Activated T-cell treated with anti-CD3 and anti-CD28 coated beads, Interleukin-2, amount 50 U/mL, for 4 hours (primary cell): ENCODE results near the gene GRIN3B. TPM values are rescaled to one million over a fixed set of nuclear protein-coding genes. Genes with fewer than 3 reads are reported as not detected.
"Not testable (repeated sequence)": the region's sequence is repeated elsewhere in the genome, so short reads cannot be mapped to it uniquely, and the experiment has no call there.

ENCODE experiments used
- ATAC-seq, 2 donors: fragments of 200-7000 bp; cut with Tn5 transposase; one replicate each; pipeline ENCODE4 v1.10.0; 2021
- DNase-seq: peaks from one replicate; pipeline ENCODE4 v3.0.0-alpha.2; 2020
- H3K27me3 Mint-ChIP-seq: one replicate; pipeline ENCODE4 v1.8.0; 2021; ENCODE audit warnings: low read depth, mixed read lengths
- H3K36me3 Mint-ChIP-seq: one replicate; pipeline ENCODE4 v1.8.0; 2022; ENCODE audit warnings: mixed read lengths; ENCODE audit not compliant: insufficient read depth
- H3K4me1 Mint-ChIP-seq: one replicate; pipeline ENCODE4 v1.8.0; 2021; ENCODE audit warnings: low read depth, mixed read lengths
- H3K4me3 Mint-ChIP-seq: one replicate; pipeline ENCODE4 v1.8.0; 2021; ENCODE audit warnings: mild to moderate bottlenecking, moderate library complexity, mixed read lengths
- H3K9me3 Mint-ChIP-seq: one replicate; pipeline ENCODE4 v1.8.0; 2021; ENCODE audit warnings: mixed read lengths
- total RNA-seq, 3 donors: library from RNA; stranded (reverse); gene quantifications; one replicate each; pipeline ENCODE4 v1.2.1, GENCODE V29; 2021

GRIN3B gene, protein sequence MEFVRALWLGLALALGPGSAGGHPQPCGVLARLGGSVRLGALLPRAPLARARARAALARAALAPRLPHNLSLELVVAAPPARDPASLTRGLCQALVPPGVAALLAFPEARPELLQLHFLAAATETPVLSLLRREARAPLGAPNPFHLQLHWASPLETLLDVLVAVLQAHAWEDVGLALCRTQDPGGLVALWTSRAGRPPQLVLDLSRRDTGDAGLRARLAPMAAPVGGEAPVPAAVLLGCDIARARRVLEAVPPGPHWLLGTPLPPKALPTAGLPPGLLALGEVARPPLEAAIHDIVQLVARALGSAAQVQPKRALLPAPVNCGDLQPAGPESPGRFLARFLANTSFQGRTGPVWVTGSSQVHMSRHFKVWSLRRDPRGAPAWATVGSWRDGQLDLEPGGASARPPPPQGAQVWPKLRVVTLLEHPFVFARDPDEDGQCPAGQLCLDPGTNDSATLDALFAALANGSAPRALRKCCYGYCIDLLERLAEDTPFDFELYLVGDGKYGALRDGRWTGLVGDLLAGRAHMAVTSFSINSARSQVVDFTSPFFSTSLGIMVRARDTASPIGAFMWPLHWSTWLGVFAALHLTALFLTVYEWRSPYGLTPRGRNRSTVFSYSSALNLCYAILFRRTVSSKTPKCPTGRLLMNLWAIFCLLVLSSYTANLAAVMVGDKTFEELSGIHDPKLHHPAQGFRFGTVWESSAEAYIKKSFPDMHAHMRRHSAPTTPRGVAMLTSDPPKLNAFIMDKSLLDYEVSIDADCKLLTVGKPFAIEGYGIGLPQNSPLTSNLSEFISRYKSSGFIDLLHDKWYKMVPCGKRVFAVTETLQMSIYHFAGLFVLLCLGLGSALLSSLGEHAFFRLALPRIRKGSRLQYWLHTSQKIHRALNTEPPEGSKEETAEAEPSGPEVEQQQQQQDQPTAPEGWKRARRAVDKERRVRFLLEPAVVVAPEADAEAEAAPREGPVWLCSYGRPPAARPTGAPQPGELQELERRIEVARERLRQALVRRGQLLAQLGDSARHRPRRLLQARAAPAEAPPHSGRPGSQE
- under 1 TPM; 0.05 to 0.19 (median 0.08) TPM for total RNA-seq

DNA sequence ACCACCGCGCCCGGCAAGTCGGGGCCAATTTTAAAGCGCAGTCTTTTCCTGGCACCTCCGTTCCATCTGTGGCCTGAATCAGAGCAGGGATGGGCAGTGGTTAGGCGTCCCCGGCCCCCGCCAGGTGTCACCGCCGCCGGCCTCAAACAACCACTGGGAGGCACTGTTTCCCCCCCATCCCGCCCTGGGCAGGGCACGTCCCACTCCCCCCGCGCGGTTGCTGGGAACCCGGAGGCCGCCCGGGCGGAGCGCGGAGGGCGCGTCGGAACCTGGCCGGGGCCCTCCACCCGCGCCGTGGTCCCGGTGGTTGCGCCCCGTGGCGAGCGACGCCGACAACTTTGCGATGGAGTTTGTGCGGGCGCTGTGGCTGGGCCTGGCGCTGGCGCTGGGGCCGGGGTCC, at the start of gene GRIN3B:
GRIN3B (plus strand) TSS at position 325 of the 400 bp plus-strand sequence; CDS start at position 344, 19 bp downstream.
- Mint-ChIP-seq H3K27me3 (peaks cover 30% of the 10 kb centered on the region), H3K9me3 (no peaks in the 10 kb centered on the region), H3K4me1 (peaks cover 11% of the 10 kb centered on the region), H3K36me3 (no peaks in the 10 kb centered on the region), H3K4me3 (peak within 1 kb of the TSS; percentile 19)
- DNase-seq (peak; percentile 60), ATAC-seq (peak; percentile 51 to 59)

DNA sequence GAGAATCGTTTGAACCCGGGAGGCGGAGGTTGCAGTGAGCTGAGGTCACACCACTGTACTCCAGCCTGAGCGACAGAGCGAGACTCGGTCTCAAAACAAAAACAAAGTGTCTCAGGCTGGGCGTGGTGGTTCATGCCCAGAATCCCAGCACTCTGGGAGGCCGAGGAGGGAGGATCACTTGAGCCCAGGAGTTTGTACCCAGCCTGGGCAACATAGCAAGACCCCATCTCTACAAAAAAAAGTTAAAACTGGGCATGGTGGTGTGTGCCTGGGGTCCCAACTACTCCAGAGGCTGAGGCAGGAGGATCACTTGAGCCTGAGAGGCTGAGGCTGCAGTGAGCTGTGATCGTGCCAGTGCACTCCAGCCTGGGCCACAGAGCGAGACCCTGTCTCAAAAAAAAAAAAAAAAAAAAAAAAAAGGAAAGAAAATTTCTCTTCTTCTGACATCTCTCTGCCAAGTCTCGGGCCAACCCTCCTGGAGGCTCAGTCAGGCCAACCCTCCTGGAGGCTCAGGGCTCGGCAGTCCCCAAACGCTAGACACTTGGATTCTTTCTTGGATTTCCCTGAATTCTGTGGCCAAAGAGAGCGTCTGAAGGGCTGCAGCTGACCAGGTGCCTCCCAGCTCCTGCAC, 48.1 kb upstream of the GRIN3B start:
- Mint-ChIP-seq H3K9me3 (no peaks in the 10 kb centered on the region), H3K4me3 (no peak overlapping the region), H3K27me3 (no peaks in the 10 kb centered on the region), H3K4me1 (peaks cover 11% of the 10 kb centered on the region), H3K36me3 (no peaks in the 10 kb centered on the region)
- no peak for DNase-seq
- no peak for ATAC-seq

DNA sequence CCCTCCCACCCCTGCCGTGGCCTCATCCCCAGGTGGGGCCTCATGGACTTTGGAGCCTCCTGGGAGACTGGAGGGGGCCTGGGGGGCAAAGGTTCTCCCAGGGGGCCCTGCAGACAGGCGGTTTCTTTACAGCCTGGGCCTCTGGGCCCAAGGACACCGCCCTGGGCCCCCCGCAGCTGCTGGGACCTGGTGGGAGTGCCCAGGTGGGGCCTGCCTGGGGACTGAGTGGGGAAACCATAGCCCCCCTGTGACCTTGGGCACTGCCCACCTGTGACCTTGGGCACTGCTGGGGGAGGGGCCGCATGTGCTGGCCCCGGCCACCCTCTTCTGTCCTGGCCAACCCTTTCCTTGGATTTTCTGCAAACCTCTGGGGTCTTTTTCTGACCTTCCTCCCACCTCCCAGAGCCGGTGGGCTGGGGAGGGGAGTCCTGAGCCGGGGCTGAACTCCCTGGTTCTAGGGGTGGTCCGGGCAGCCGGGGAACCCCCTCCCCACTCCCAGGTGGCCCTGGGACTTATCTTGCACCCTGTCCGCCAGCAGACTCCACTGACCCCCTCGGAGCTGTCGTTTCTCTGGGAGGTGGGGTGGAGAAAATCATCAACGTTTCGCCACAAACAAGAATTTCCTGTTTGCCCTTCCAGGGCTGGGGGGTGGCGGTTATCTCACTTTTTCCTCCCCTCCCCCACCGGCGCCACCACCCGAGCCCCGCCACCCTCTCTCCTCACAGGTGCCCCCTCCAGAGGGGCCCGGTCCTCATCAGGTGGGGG, 47.4 kb upstream of the GRIN3B start:
- DNase-seq, result no peak
- ATAC-seq, result no peak
- Mint-ChIP-seq H3K4me1 (peaks cover 11% of the 10 kb centered on the region), H3K4me3 (no peak overlapping the region), H3K9me3 (no peaks in the 10 kb centered on the region), H3K27me3 (no peaks in the 10 kb centered on the region), H3K36me3 (no peaks in the 10 kb centered on the region)

DNA sequence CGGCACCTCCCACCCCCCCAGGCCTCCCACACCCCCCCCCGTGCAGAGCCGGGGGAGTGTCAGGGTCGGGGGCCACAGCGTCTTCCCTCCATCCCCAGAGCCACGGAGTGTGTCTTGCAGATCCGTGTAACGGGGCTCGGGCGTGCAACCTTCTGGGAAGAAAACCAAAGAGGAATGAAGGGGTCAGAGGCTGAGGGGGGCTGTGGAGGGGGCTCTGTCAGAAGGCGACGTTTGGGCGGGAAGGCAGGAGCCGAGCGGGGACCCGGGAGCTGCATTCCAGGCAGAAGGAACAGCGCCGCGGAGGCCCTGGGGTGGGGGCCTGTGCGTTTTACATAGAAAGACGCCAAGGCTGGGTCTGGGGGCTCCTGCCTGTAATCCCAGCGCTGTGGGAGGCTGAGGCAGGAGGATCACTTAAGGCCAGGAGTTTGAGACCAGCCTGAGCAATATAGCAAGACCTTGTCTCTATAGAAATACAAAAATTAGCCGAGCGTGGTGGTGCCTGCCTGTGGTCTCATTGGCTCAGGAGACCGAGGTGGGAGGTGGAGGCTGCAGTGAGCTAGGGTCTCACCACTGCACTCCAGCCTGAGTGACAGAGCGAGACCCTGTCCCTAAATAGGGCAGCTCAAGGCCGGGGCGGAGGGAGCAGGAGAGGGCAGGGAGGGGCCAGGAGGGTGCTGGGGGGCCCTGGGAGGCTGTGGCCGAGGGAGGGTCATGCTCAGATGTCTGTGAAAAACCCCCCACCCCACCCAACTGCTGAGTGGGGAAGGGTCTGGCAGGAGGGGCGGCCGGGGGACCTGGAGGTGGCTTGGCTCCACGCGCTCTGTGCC, 46.6 kb upstream of the GRIN3B start:
- H3K36me3 Mint-ChIP-seq, result no peaks in the 10 kb centered on the region
- H3K9me3 Mint-ChIP-seq, result no peaks in the 10 kb centered on the region
- ATAC-seq (no peak), DNase-seq (no peak)
- peak overlapping the region; percentile 56 for H3K4me3 Mint-ChIP-seq
- H3K4me1 Mint-ChIP-seq, result peaks cover 11% of the 10 kb centered on the region
- H3K27me3 Mint-ChIP-seq, result no peaks in the 10 kb centered on the region

DNA sequence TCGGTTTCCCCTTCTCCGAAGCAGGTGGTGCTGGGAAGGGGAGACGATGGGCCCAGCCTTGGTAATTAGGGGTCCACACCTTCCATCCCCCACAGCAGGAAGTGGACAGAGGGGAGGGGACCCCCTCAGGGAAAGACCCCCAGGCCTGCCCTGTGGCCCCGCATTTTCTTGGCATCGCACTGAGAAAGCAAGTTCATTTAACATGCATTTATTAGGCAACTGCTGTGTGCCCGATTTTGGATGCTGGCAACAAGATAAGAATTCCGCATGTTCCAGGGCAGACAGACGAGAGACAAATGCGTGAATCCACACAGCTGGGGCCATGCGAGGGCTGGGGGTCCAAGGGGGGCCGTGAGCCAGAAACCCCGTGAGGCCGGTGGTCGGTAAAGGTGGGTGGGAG, 45.9 kb upstream of the GRIN3B start:
- no peak overlapping the region for H3K4me3 Mint-ChIP-seq
- H3K4me1 Mint-ChIP-seq, result peaks cover 12% of the 10 kb centered on the region
- H3K9me3 Mint-ChIP-seq, result no peaks in the 10 kb centered on the region
- H3K27me3 Mint-ChIP-seq, result no peaks in the 10 kb centered on the region
- DNase-seq (no peak), ATAC-seq (no peak)
- H3K36me3 Mint-ChIP-seq, result no peaks in the 10 kb centered on the region

DNA sequence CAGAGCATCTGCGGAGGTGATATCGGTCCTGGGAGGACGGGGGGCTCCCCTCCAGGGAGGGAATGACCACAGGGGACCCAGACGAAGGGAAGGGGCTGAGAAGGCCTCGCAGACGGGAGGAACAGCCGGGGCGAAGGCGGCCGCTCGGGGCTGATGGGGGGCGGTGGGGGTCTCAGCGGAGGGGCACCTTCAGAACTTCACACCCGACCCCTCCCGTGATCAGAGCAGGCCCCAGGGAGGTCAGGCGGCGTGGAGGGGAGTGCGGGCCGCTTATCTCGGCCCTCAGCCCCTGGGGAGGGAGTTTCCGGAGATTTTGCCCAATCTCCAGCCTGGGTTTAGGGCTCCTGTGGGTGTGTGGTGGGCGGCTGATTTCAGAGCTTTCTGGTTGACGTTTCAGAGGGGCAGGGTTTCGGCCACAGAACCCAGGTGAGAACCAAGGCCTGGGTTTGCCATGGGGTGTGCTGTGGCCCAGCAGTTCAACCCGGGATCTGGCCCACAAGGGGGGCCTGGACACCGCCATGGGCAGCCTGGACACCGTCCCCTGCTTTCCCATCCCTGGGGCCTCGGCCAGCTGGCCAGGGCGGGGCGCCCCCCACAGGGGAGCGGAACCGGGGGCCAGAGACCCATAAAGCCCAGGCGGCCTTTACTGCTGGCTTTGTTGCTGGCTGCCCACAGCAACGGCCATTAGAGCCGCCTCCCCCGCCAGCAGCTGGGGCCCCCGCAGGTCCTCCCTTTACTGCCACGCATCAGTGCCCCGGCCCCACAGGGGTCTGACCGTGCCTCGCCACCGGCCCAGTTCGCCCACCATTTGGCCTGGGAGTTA, 45.3 kb upstream of the GRIN3B start:
- DNase-seq (no peak), ATAC-seq (no peak)
- Mint-ChIP-seq H3K4me3 (no peak overlapping the region), H3K9me3 (no peaks in the 10 kb centered on the region), H3K36me3 (no peaks in the 10 kb centered on the region), H3K4me1 (peaks cover 12% of the 10 kb centered on the region), H3K27me3 (no peaks in the 10 kb centered on the region)

DNA sequence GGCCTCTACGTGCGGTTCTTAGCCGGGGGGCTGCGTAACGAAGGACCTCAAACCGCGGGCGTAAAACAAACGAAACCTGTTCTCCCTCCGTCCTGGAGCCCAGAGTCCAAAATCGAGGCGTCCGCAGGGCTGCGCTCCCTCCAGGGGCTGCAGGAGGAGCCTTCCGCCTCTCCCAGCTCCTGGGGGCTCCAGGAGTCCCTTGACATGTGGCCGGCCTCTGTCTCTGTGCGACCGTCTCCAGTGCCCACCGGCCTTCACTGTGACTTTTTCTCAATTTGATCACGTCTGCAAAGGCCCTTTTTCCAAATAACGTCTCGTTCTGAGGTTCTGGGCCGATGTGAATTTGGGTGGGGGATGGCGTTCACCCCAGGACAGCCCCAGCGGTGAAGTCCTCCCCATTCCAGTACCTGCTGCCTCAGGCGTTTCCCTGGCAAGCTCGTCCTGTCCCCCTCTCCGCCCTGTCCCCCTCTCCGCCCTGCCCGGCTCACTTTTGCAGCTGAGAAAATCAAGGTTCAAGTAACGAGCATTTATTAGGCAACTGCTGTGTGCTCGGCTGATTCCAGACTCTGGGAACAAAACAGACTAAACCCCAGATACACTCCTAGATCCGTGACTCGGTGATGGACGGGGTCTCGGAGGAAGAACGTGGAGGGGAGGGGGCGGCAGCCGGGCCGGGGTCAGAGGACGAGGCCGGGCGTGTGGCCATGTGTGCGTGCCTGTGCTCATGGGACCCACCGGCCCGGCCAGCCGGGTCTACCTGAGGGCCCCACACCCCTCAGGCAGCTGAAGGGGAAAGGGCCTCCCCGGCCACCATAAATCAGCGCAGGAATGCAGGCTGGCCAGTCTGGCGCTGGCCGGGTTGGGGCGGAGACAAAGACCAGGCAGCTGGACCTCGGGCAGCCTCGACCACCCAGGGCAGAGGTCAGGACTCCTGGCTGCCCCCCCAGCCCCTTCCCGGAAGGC, 44.1 kb upstream of the GRIN3B start:
- no peaks in the 10 kb centered on the region for H3K9me3 Mint-ChIP-seq
- no peaks in the 10 kb centered on the region for H3K27me3 Mint-ChIP-seq
- H3K36me3 Mint-ChIP-seq, result no peaks in the 10 kb centered on the region
- peaks cover 12% of the 10 kb centered on the region for H3K4me1 Mint-ChIP-seq
- no peak overlapping the region for H3K4me3 Mint-ChIP-seq
- DNase-seq, result no peak
- no peak for ATAC-seq

DNA sequence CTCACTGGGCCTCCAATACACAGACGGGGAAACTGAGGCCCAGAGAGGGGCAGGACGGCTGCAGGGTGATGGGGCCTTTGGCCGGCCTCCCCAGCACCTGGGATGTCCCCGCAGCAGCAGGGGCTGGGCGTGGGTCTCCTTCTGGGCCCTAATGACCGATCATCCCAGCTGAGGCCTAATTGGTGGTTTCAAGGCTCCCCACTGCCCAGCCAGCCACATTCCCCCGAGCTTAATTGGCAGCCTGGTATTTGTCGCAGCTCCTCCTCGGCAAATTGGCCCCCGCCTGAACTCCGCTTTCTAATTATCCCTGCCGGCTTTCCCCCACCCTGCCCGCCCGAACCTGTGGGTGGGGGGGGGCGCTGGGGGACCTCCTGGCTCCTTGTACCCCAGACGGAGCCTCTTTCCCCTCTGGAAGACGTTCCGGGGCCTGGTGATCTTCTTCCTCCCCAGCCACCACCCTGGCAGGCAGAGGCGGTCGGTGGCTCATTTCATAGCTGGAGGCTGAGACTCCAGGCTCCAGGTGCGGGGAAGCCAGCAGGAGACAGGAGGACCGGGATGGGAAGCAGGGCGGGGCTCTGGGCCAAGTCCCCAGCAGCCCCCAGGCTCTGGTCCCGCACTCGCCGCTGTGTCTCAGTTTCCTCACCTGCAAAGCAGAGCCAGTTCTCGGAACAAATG, 43.3 kb upstream of the GRIN3B start:
- Mint-ChIP-seq H3K4me1 (peaks cover 8% of the 10 kb centered on the region), H3K27me3 (no peaks in the 10 kb centered on the region), H3K36me3 (no peaks in the 10 kb centered on the region), H3K4me3 (no peak overlapping the region), H3K9me3 (no peaks in the 10 kb centered on the region)
- DNase-seq, result no peak
- no peak for ATAC-seq

DNA sequence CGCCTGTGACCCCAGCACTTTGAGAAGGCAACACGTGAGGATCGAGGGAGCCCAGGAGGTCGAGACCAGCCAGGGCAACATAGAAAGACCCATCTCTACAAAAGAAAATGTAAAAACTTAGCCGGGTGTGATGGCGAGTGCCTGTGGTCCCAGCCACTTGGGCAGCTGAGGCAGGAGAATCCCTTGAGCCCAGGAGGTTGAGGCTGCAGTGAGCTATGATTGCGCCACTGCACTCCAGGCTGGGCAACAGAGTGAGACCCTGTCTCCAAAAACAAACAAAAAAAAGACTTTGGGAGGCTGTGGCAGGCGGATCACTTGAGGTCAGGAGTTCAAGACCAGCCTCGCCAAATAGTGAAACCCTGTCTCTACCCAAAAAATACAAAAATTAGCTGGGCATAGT, 42.6 kb upstream of the GRIN3B start:
- not testable (repeated sequence) for H3K9me3 Mint-ChIP-seq, H3K27me3 Mint-ChIP-seq

DNA sequence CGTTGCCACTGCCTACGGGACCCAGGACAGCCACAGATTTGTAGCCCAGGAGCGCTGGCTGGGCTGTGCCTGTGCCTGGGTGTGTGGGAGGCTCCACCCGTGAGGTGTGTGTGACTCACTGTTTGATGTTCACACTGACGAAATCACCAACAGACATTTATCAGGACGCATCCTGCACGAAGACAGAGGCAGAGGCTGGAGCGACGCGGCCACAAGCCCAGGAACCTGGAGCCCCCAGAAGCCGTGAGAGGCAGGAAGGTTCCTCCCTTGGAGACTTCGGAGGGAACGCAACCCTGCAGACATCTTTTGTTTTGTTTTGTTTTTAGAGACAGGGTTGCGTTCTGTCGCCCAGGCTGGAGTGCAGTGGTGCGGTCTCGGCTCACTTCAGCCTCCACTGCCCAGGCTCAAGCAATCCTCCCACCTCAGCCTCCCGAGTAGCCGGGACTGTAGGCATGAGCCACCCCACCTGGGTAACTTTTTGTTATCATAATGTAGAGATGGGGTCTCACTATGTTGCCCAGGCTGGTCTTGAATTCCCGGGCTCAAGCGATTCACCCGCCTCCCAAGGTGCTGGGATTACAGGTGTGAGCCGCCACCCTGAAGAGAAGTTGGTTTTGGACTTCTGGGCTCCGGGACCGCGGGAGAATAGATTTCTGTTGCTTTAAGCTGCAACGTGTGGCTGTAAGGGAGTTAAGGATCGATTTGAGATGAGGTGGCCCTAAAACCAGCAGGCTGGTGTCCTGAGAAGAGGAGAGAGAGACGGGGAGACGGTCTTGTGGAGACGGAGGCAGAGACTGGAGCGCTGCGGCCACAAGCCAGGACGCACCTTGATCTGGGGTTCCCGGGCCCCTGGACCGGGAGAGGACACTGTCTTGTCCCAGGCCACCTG, 41.0 kb upstream of the GRIN3B start:
- H3K27me3 Mint-ChIP-seq, result no peaks in the 10 kb centered on the region
- peak; percentile 93 to 100 for ATAC-seq
- peak; percentile 46 for DNase-seq
- H3K4me3 Mint-ChIP-seq, result no peak overlapping the region
- no peaks in the 10 kb centered on the region for H3K9me3 Mint-ChIP-seq
- no peaks in the 10 kb centered on the region for H3K36me3 Mint-ChIP-seq
- peaks cover 6% of the 10 kb centered on the region for H3K4me1 Mint-ChIP-seq

More for the DNA sequence above, 42.6 kb upstream of the GRIN3B start:
- not testable (repeated sequence) for ATAC-seq, DNase-seq, H3K36me3 Mint-ChIP-seq, H3K4me3 Mint-ChIP-seq
- H3K4me1 Mint-ChIP-seq, result peaks cover 10% of the 10 kb centered on the region
